Loucy (cell line): Measurements from ENCODE around the gene WDR45B.

Source experiments
- H2AFZ ChIP-seq: fragments of 200-600 bp; sonication (generic); 2 replicates; pipeline ENCODE4 v1.6.0; 2016; ENCODE audit warnings: antibody characterized with exemption, mild to moderate bottlenecking, low read length, moderate library complexity
- H3F3A ChIP-seq: fragments of 200-600 bp; 2 replicates; pipeline ENCODE4 v1.6.0; 2016; ENCODE audit warnings: antibody characterized with exemption, low read depth, mild to moderate bottlenecking
- H3K27me3 ChIP-seq: fragments of 200-600 bp; sonication (generic); 2 replicates; pipeline ENCODE4 v1.6.1; 2014; ENCODE audit warnings: low read length, mild to moderate bottlenecking; ENCODE audit not compliant: insufficient read depth, poor library complexity, severe bottlenecking
- H3K36me3 ChIP-seq: fragments of 200-600 bp; sonication (generic); 2 replicates; pipeline ENCODE4 v1.6.1; 2016; ENCODE audit warnings: low read length; ENCODE audit not compliant: insufficient read depth
- H3K4me1 ChIP-seq: fragments of 200-600 bp; sonication (generic); 2 replicates; pipeline ENCODE4 v1.5.1; 2014; ENCODE audit warnings: low read length, mild to moderate bottlenecking; ENCODE audit not compliant: insufficient read depth, poor library complexity, severe bottlenecking
- H3K4me2 ChIP-seq: fragments of 200-600 bp; sonication (generic); 2 replicates; pipeline ENCODE4 v1.6.0; 2014; ENCODE audit warnings: antibody characterized with exemption, low read length, low read depth, mild to moderate bottlenecking; ENCODE audit not compliant: poor library complexity, severe bottlenecking
- H3K4me3 ChIP-seq: fragments of 200-600 bp; sonication (generic); 2 replicates; pipeline ENCODE4 v1.5.1; 2014; ENCODE audit warnings: low read length, mild to moderate bottlenecking, mixed read lengths; ENCODE audit not compliant: poor library complexity, severe bottlenecking
- H3K79me2 ChIP-seq: fragments of 200-600 bp; sonication (generic); 2 replicates; pipeline ENCODE4 v1.6.1; 2014; ENCODE audit warnings: low read length; ENCODE audit not compliant: insufficient read depth
- H3K9ac ChIP-seq: fragments of 200-600 bp; sonication (generic); 2 replicates; pipeline ENCODE4 v1.6.0; 2014; ENCODE audit warnings: mild to moderate bottlenecking, low read depth, low read length, moderate library complexity; ENCODE audit not compliant: poor library complexity, severe bottlenecking
- H3K9me2 ChIP-seq: fragments of 200-600 bp; sonication (generic); replicated peaks from 2 replicates; pipeline ENCODE4 v1.6.1; 2016; ENCODE audit warnings: low read depth, low read length, mixed read lengths
- H3K9me3 ChIP-seq: fragments of 200-600 bp; sonication (generic); 2 replicates; pipeline ENCODE4 v1.6.1; 2014; ENCODE audit warnings: mild to moderate bottlenecking, antibody characterized with exemption, low read length, low read depth; ENCODE audit not compliant: insufficient read depth
- H4K20me1 ChIP-seq: fragments of 200-600 bp; sonication (generic); 2 replicates; pipeline ENCODE4 v1.6.0; 2014; ENCODE audit warnings: antibody characterized with exemption, low read length, mild to moderate bottlenecking; ENCODE audit not compliant: insufficient read depth, poor library complexity, severe bottlenecking
- EZH2phosphoT487 ChIP-seq: fragments of 200-600 bp; IDR thresholded peaks from 2 replicates; pipeline ENCODE4 v1.6.1; 2018; ENCODE audit warnings: antibody characterized with exemption, mild to moderate bottlenecking, moderate library complexity, borderline replicate concordance
- TF ChIP-seq, protein P1 (sequence below): fragments of 200-600 bp; sonication (generic); conservative IDR thresholded peaks from 2 replicates; pipeline ENCODE4 v1.5.1; 2014; ENCODE audit warnings: mild to moderate bottlenecking, antibody characterized with exemption, low read length

Gene WDR45B

DNA sequence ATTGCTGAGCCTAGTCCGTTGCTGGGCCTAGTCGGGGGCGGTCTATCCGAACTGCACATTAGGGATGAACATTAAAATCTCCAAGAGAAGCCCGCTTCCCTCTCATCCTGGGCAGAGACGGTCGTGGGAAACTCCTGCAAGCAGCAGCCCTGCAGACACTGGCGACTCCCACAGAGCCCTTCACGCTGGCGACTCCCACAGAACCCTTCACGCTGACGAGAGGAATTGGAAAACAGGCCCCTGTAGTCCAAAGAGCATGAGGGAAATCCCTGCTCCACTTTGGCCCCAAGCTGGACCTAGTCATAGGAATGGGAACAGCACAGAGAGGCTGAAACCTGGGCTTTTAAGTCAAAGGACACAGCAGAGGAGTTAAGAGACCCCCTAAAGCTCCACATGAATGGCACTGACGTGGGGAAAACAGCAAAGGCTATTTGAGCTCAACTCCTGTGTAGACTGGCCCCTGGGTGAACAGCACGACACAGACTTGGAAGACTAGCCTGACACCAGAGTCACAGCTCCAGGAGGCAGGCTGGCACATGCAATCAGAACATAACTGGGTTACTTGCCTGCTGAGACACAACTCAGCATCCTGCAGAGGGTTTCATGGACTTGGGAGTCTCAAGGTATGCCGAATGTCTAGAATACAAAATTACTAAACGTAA is 42.2 kb downstream of the WDR45B start:
- no peak for TF ChIP-seq EZH2phosphoT487
- H3K4me2 ChIP-seq, result no peak overlapping the region
- H3K4me1 ChIP-seq, result no peaks in the 10 kb centered on the region
- no peak overlapping the region for H3K4me3 ChIP-seq
- no peaks in the 10 kb centered on the region for H3K79me2 ChIP-seq
- H2AFZ ChIP-seq, result no peak overlapping the region
- H3K9me2 ChIP-seq, result no peaks in the 10 kb centered on the region
- no peaks in the 10 kb centered on the region for H4K20me1 ChIP-seq
- no peaks in the 10 kb centered on the region for H3K9me3 ChIP-seq
- H3K27me3 ChIP-seq, result no peaks in the 10 kb centered on the region
- no peaks in the 10 kb centered on the region for H3F3A ChIP-seq
- no peak overlapping the region for H3K9ac ChIP-seq
- H3K36me3 ChIP-seq, result peaks cover 42% of the 10 kb centered on the region; the same call in 1 of the 2 replicates

DNA sequence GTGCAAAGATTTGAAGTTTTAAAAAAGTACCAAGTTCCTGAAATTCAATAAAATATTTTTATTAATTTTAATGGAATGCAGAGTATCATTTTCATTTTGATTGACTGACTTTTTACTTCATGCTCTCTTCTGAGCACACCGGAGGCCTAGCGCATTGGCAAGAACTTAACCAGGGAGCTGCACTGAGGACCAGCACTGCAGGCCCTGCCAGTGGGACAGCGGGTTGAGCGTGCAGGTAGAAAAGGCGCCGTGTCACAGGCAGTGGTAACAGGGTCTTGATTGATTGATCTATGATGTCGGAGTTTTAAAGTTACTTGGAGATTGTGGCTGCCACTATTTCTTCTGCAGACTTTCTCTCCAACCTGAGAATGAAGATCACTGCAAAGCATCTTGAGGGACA is 43.7 kb downstream of the WDR45B start:
- H3K4me1 ChIP-seq, result no peaks in the 10 kb centered on the region
- H3K4me3 ChIP-seq, result no peak overlapping the region
- no peak overlapping the region for H2AFZ ChIP-seq
- no peaks in the 10 kb centered on the region for H3F3A ChIP-seq
- no peaks in the 10 kb centered on the region for H3K79me2 ChIP-seq
- H3K9ac ChIP-seq, result no peak overlapping the region
- H3K36me3 ChIP-seq, result peaks cover 50% of the 10 kb centered on the region; the same call in 1 of the 2 replicates
- no peaks in the 10 kb centered on the region for H4K20me1 ChIP-seq
- no peaks in the 10 kb centered on the region for H3K27me3 ChIP-seq
- H3K9me2 ChIP-seq, result no peaks in the 10 kb centered on the region
- no peak overlapping the region for H3K4me2 ChIP-seq
- no peaks in the 10 kb centered on the region for H3K9me3 ChIP-seq
- TF ChIP-seq EZH2phosphoT487, result no peak
- TF ChIP-seq, protein P1, sequence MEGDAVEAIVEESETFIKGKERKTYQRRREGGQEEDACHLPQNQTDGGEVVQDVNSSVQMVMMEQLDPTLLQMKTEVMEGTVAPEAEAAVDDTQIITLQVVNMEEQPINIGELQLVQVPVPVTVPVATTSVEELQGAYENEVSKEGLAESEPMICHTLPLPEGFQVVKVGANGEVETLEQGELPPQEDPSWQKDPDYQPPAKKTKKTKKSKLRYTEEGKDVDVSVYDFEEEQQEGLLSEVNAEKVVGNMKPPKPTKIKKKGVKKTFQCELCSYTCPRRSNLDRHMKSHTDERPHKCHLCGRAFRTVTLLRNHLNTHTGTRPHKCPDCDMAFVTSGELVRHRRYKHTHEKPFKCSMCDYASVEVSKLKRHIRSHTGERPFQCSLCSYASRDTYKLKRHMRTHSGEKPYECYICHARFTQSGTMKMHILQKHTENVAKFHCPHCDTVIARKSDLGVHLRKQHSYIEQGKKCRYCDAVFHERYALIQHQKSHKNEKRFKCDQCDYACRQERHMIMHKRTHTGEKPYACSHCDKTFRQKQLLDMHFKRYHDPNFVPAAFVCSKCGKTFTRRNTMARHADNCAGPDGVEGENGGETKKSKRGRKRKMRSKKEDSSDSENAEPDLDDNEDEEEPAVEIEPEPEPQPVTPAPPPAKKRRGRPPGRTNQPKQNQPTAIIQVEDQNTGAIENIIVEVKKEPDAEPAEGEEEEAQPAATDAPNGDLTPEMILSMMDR, result no peak

DNA sequence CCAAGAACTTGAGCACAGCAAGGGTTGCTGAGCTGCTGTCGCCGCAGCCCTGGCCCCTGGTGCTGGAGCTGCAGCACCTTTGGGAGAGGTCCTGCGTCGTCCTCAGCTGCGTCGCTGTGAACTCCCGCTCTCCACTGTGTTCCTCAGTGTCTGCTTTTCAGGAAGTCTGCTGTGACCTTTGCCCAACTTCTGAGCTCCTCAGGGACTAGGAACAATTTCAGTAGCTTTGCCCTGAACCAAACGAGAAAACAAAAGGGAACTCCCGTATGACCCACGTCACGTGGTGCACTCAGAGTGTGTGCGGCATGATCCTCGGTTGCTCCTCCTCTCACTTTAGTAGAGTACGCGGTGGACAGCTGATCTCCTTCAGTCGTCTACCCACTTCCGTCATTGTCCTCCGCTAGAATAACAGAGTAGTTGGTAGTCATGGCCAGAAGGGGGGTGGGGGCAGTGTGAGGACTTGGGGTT is 44.2 kb downstream of the WDR45B start:
- Histone ChIP-seq H2AFZ (no peak overlapping the region), H3K4me3 (no peak overlapping the region), H3K27me3 (no peaks in the 10 kb centered on the region), H3K4me1 (no peaks in the 10 kb centered on the region), H3K9me3 (no peaks in the 10 kb centered on the region), H4K20me1 (no peaks in the 10 kb centered on the region), H3K9ac (no peak overlapping the region), H3K4me2 (no peak overlapping the region), H3K9me2 (no peaks in the 10 kb centered on the region), H3K79me2 (no peaks in the 10 kb centered on the region), H3F3A (no peaks in the 10 kb centered on the region), H3K36me3 (peaks cover 50% of the 10 kb centered on the region; the same call in 1 of the 2 replicates)
- no peak for TF ChIP-seq EZH2phosphoT487
- TF ChIP-seq, protein P1, result no peak
